SK-N-DZ (cell line): Measurements from ENCODE around the gene LHX1.

Source experiments
- DNase-seq: peaks from one replicate; pipeline ENCODE4 v3.0.0-alpha.2; 2015; ENCODE audit warnings: low spot score

The LHX1 gene

GRCh38 chr17:36937959-36938565 is 787 bp downstream of the LHX1 start:
- DNase-seq = no peak

- no peak for DNase-seq
These were observed 1.3 kb downstream of the LHX1 start for GRCh38 chr17:36938566-36939051.

- DNase-seq = no peak
These were observed 2.0 kb downstream of the LHX1 start for GRCh38 chr17:36939052-36939801.

- no peak for DNase-seq
These were observed 2.6 kb downstream of the LHX1 start for GRCh38 chr17:36939802-36940312.

GRCh38 chr17:36940313-36941264 is 3.3 kb downstream of the LHX1 start:
- DNase-seq = no peak

GRCh38 chr17:36941265-36942010 is 4.2 kb downstream of the LHX1 start:
- no peak for DNase-seq

GRCh38 chr17:36942019-36942599 is 4.8 kb downstream of the LHX1 start:
- DNase-seq = no peak

GRCh38 chr17:36942631-36943125 is 5.4 kb downstream of the LHX1 start:
- DNase-seq = no peak

- DNase-seq = no peak
These were observed 6.2 kb downstream of the LHX1 start for GRCh38 chr17:36943250-36944191.

GRCh38 chr17:36944553-36944952 is 7.3 kb downstream of the LHX1 start:
- no peak for DNase-seq

GRCh38 chr17:36945140-36945539 is 7.9 kb downstream of the LHX1 start:
- DNase-seq = no peak

GRCh38 chr17:36945959-36946725 is 8.9 kb downstream of the LHX1 start:
- no peak for DNase-seq

GRCh38 chr17:36946726-36947091 is 9.4 kb downstream of the LHX1 start:
- no peak for DNase-seq

GRCh38 chr17:36947922-36948716 is 10.8 kb downstream of the LHX1 start:
- DNase-seq = no peak

GRCh38 chr17:36948717-36949460 is 11.6 kb downstream of the LHX1 start, which contains the start of gene AATF:
Gene AATF (plus strand): TSS chr17:36948954. CDS start chr17:36949126, 172 bp downstream.
- peak; percentile 97 for DNase-seq

- no peak for DNase-seq
These were observed 12.2 kb downstream of the LHX1 start for GRCh38 chr17:36949461-36949927.

- no peak for DNase-seq
These were observed 12.8 kb downstream of the LHX1 start for GRCh38 chr17:36950027-36950426.
